H1 (cell line): ENCODE data around the gene ATP2A3. TPM values are rescaled to one million over a fixed set of nuclear protein-coding genes. Genes with fewer than 3 reads are reported as not detected.

Experiments
- CTCF ChIA-PET: fragments of 300-600 bp; sonication (Branson Sonifier 250); formaldehyde crosslinking; loops from one replicate; lab custom pipeline; 2021; ENCODE audit not compliant: partially characterized antibody; lab: Charles Lee
- POLR2A ChIA-PET: fragments of 300-600 bp; sonication (Branson Sonifier 250); formaldehyde crosslinking; loops from one replicate; lab custom pipeline; 2021; ENCODE audit warnings: inconsistent platforms; ENCODE audit not compliant: partially characterized antibody; lab: Charles Lee
- DNase-seq, 2 experiments: peaks; one replicate each; pipeline versions ENCODE4 v3.0.0 to v3.0.0-alpha.2; 2010 to 2022; ENCODE audit warnings: low spot score in 2 of 2, low read depth in 1 of 2, mixed read lengths in 1 of 2
- FAIRE-seq: peaks from 2 replicates; lab custom pipeline; 2011; peaks lifted over from hg19 to GRCh38; lab: Jason Lieb, UNC
- H2AFZ ChIP-seq: 2 replicates; pipeline ENCODE4 v1.8.1; 2012; ENCODE audit warnings: low read length, inconsistent platforms
- H2AK5ac ChIP-seq: 2 replicates; pipeline ENCODE4 v1.6.1; 2013; ENCODE audit warnings: low read depth, low read length
- H2BK120ac ChIP-seq: replicated peaks from 2 replicates; pipeline ENCODE3; 2013; ENCODE audit warnings: low read depth, low read length, inconsistent platforms
- H2BK12ac ChIP-seq: 2 replicates; pipeline ENCODE4 v1.6.1; 2013; ENCODE audit warnings: low read depth, low read length
- H2BK15ac ChIP-seq: 2 replicates; pipeline ENCODE4 v1.6.1; 2013; ENCODE audit warnings: low read length
- H2BK20ac ChIP-seq: 2 replicates; pipeline ENCODE4 v1.6.1; 2013; ENCODE audit warnings: low read length
- H2BK5ac ChIP-seq: 2 replicates; pipeline ENCODE4 v1.6.1; 2013; ENCODE audit warnings: low read depth, low read length
- H3K14ac ChIP-seq: 2 replicates; pipeline ENCODE4 v1.6.1; 2013; ENCODE audit warnings: inconsistent platforms; ENCODE audit not compliant: insufficient read length
- H3K18ac ChIP-seq: 2 replicates; pipeline ENCODE4 v1.6.1; 2013; ENCODE audit warnings: low read length; ENCODE audit errors: extremely low read depth
- H3K23ac ChIP-seq: 2 replicates; pipeline ENCODE4 v1.6.1; 2013; ENCODE audit warnings: inconsistent platforms; ENCODE audit not compliant: insufficient read length
- H3K23me2 ChIP-seq: 2 replicates; pipeline ENCODE4 v1.6.1; 2013; ENCODE audit warnings: low read depth, low read length
- H3K27ac ChIP-seq: 2 replicates; pipeline ENCODE4 v1.6.1; 2011; ENCODE audit warnings: low read depth, low read length, inconsistent platforms
- H3K27me3 ChIP-seq, 4 experiments: replicated peaks in 1 of 4; 1 replicate in 1 of 4; 2 replicates in 3 of 4; pipeline versions ENCODE4 v1.6.1 to v1.8.1; 2011 to 2013; ENCODE audit warnings: low read length in 3 of 4, mild to moderate bottlenecking in 3 of 4, inconsistent platforms in 2 of 4, mixed read lengths in 2 of 4, moderate library complexity in 1 of 4; ENCODE audit not compliant: control insufficient read depth in 3 of 4, insufficient read depth in 3 of 4; ENCODE audit errors: extremely low read depth in 1 of 4
- H3K36me3 ChIP-seq, 4 experiments: 2 replicates each; pipeline versions ENCODE4 v1.6.1 to v1.8.1; 2011 to 2013; ENCODE audit warnings: mild to moderate bottlenecking in 4 of 4, low read length in 3 of 4, moderate library complexity in 2 of 4, control low read depth in 1 of 4, inconsistent platforms in 1 of 4; ENCODE audit not compliant: insufficient read depth in 4 of 4, control insufficient read depth in 2 of 4
- H3K4ac ChIP-seq: replicated peaks from 2 replicates; pipeline ENCODE3; 2013; ENCODE audit warnings: low read length, low read depth, mixed read lengths, inconsistent platforms; ENCODE audit not compliant: insufficient read length
- H3K4me1 ChIP-seq, 4 experiments: replicated peaks in 1 of 4; 1 replicate in 1 of 4; 2 replicates in 3 of 4; pipeline versions ENCODE4 v1.6.1 to v1.8.1; 2011 to 2013; ENCODE audit warnings: low read length in 3 of 4, inconsistent platforms in 2 of 4, mixed read lengths in 1 of 4; ENCODE audit not compliant: insufficient read depth in 4 of 4, control insufficient read depth in 3 of 4
- H3K4me2 ChIP-seq, 2 experiments: 2 replicates each; pipeline versions ENCODE4 v1.6.1 to v1.8.1; 2011 to 2013; ENCODE audit warnings: low read depth in 2 of 2, low read length in 2 of 2, control low read depth in 1 of 2, inconsistent platforms in 1 of 2, mild to moderate bottlenecking in 1 of 2; ENCODE audit not compliant: insufficient read depth in 1 of 2
- H3K4me3 ChIP-seq, 4 experiments: fragments of 200-600, 300-600 bp in 1 of 4; sonication (generic), shearing (Covaris generic), sonication (Bioruptor Twin) in 1 of 4; 2 replicates each; pipeline versions ENCODE4 v1.5.1 to v1.8.1; 2011 to 2016; ENCODE audit warnings: low read length in 4 of 4, low read depth in 3 of 4, control low read depth in 2 of 4, inconsistent platforms in 2 of 4, mild to moderate bottlenecking in 2 of 4, mixed read lengths in 1 of 4, moderate library complexity in 1 of 4; ENCODE audit not compliant: insufficient read depth in 2 of 4; ENCODE audit errors: extremely low read depth in 1 of 4
- H3K56ac ChIP-seq: replicated peaks from 2 replicates; pipeline ENCODE3; 2013; ENCODE audit warnings: low read depth, mild to moderate bottlenecking, mixed read lengths, low read length, inconsistent platforms; ENCODE audit not compliant: insufficient read length
- H3K79me1 ChIP-seq: 2 replicates; pipeline ENCODE4 v1.6.1; 2013; ENCODE audit warnings: low read depth, low read length, control low read depth
- H3K79me2 ChIP-seq, 2 experiments: 2 replicates each; pipeline versions ENCODE4 v1.6.1 to v1.8.1; 2012 to 2013; ENCODE audit warnings: low read length in 2 of 2, mild to moderate bottlenecking in 2 of 2, inconsistent platforms in 1 of 2; ENCODE audit not compliant: insufficient read depth in 2 of 2, control insufficient read depth in 1 of 2
- H3K9ac ChIP-seq, 4 experiments: replicated peaks in 1 of 4; 1 replicate in 1 of 4; 2 replicates in 3 of 4; pipeline versions ENCODE4 v1.6.1 to v1.8.1; 2011 to 2013; ENCODE audit warnings: low read depth in 3 of 4, low read length in 3 of 4, control low read depth in 2 of 4, mild to moderate bottlenecking in 2 of 4, moderate library complexity in 2 of 4, inconsistent platforms in 1 of 4; ENCODE audit errors: extremely low read depth in 1 of 4
- H3K9me3 ChIP-seq, 2 experiments: 2 replicates each; pipeline versions ENCODE4 v1.6.1 to v1.8.1; 2012 to 2013; ENCODE audit warnings: mild to moderate bottlenecking in 2 of 2, moderate library complexity in 2 of 2, control low read depth in 1 of 2, inconsistent platforms in 1 of 2, low read depth in 1 of 2, low read length in 1 of 2, mixed read lengths in 1 of 2; ENCODE audit not compliant: insufficient read depth in 2 of 2
- H4K20me1 ChIP-seq, 2 experiments: replicated peaks in 1 of 2; 2 replicates each; pipeline versions ENCODE3 to v1.8.1; 2011 to 2013; ENCODE audit warnings: inconsistent platforms in 2 of 2, low read length in 2 of 2, mild to moderate bottlenecking in 1 of 2; ENCODE audit not compliant: insufficient read depth in 2 of 2, control insufficient read depth in 1 of 2
- H4K5ac ChIP-seq: 2 replicates; pipeline ENCODE4 v1.6.1; 2013; ENCODE audit warnings: low read length, low read depth, mixed read lengths, inconsistent platforms; ENCODE audit not compliant: insufficient read length
- H4K8ac ChIP-seq: 2 replicates; pipeline ENCODE4 v1.8.0; 2013; ENCODE audit warnings: mild to moderate bottlenecking, moderate library complexity, low read length, inconsistent platforms; ENCODE audit not compliant: insufficient read depth; ENCODE audit errors: extremely low read depth
- H4K91ac ChIP-seq: replicated peaks from 2 replicates; pipeline ENCODE3; 2013; ENCODE audit warnings: low read length, mixed read lengths, inconsistent platforms; ENCODE audit not compliant: insufficient read length
- EGR1 ChIP-seq: IDR thresholded peaks from 2 replicates; pipeline ENCODE4 v1.6.1; 2011; ENCODE audit warnings: low read depth, low read length, borderline replicate concordance
- NRF1 ChIP-seq: IDR thresholded peaks from 2 replicates; pipeline ENCODE4 v1.6.1; 2011; ENCODE audit warnings: mild to moderate bottlenecking, low read depth, low read length, improper control_type of control experiment
- WGBS, 2 experiments: shearing (Covaris generic) in 1 of 2; methylation state at CpG; one replicate each; pipeline versions ENCODE4 v1.1.6 to v1.1.7; 2013 to 2015; ENCODE audit warnings: low lambda C conversion rate in 2 of 2, mixed read lengths in 2 of 2, inconsistent platforms in 1 of 2, low coverage in 1 of 2, missing lambda C conversion rate in 1 of 2; ENCODE audit not compliant: insufficient replicate concordance in 2 of 2, insufficient coverage in 1 of 2, insufficient read length in 1 of 2; ENCODE audit errors: extremely low coverage in 1 of 2, missing lambda C conversion rate in 1 of 2; 5-methylcytosine and 5-hydroxymethylcytosine counted together
- polyA plus RNA-seq, 7 experiments: library from polyadenylated mRNA; depleted of rRNA in 3 of 7; stranded (reverse) in 5 of 7; unstranded in 2 of 7; fragments of >200 nt in 5 of 7; fragments of 200-250 nt in 2 of 7; gene quantifications; 1 replicate in 5 of 7; 2 replicates in 1 of 7; 4 replicates in 1 of 7; pipeline versions ENCODE4 v1.2.1 to v1.2.3, GENCODE V29; 2011 to 2013; ENCODE audit warnings: missing spikeins in 2 of 7, mixed read lengths in 2 of 7
- total RNA-seq: library from RNA; stranded (reverse); fragmentation: NEBNext Ultra II Directional; extraction: Animal tissue kit (Norgen Biotek cat#: 25700); gene quantifications from 2 replicates; pipeline ENCODE4 v1.2.1, GENCODE V29; 2021

ATP2A3 gene
- total and polyA plus RNA-seq, 2 of the 8 experiments (the other 6 are each of a cell fraction or from before 2014, with no cell fraction given), result 18.4 to 32.5 TPM

DNA sequence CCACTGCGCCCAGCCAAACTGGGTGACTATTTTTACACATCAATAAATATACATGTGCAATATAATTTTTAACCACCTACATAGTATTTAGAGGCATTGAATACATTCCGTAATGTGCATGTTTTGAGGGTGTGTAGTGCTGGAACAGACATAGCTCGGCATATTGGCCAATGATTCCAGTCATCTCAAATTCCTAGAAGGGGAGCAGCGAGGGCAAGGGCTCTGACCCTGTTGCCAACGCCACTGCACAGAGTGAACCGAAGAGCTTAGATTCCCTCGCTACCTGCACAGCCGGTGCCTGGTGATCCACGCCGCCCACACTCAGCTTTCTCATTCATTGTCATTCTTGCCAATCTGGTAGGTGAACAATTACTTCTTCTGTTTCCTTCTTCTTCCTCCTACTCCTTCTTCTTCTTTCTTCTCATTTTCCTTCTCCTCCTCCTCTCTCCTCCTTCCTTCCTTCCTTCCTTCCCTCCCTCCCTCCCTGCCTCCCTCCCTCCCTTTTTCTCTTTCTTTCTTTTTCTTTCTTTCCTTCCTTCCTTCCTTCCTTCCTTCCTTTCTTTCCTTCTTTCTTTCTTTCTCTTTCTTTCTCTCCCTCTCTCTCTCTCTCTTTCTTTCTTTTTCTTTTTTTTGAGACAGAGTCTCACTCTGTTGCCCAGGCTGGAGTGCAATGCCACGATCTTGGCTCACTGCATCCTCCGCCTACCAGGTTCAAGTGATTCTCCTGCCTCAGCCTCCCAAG is 26.3 kb upstream of the ATP2A3 start:
- no peak overlapping the region for H3K18ac ChIP-seq
- H4K5ac ChIP-seq, result no peak overlapping the region
- H2AFZ ChIP-seq, result no peak overlapping the region
- H2BK5ac ChIP-seq, result no peak overlapping the region
- no peaks in the 10 kb centered on the region for H4K20me1 ChIP-seq
- H3K4me2 ChIP-seq, result no peak overlapping the region
- H2BK15ac ChIP-seq, result no peak overlapping the region
- WGBS, 2 experiments, result 90% methylated on average over 12 of the region's 12 CpGs; no CpG with 5 or more reads in 1 of the 2 experiments
- H3K4me1 ChIP-seq, result peaks cover 0 to 1% (median 0%) of the 10 kb centered on the region in 4 experiments; a peak in 2 of 7 replicates
- no peak overlapping the region for H3K56ac ChIP-seq
- H4K91ac ChIP-seq, result no peak overlapping the region
- H4K8ac ChIP-seq, result no peak overlapping the region; the same call in 1 of the 2 replicates
- no peak overlapping the region for H3K27ac ChIP-seq
- FAIRE-seq (no peak), DNase-seq (no peak)
- no peaks in the 10 kb centered on the region for H3K79me1 ChIP-seq
- no peak overlapping the region for H2AK5ac ChIP-seq
- no peaks in the 10 kb centered on the region for H3K23me2 ChIP-seq
- H3K9me3 ChIP-seq, result no peaks in the 10 kb centered on the region
- no peak overlapping the region for H2BK120ac ChIP-seq
- H3K36me3 ChIP-seq, result no peaks in the 10 kb centered on the region
- TF ChIP-seq EGR1 (peak; percentile 18; the same call in 1 of the 2 replicates), NRF1 (no peak)
- CTCF ChIA-PET, result interaction anchor here (0.7 to 1.9 kb wide), 7 partner anchors 10 to 255 kb away, joined by 3 to 8 read pairs (median 5); no protein-coding TSS in a partner anchor
- no peak overlapping the region for H3K14ac ChIP-seq
- no peaks in the 10 kb centered on the region for H3K27me3 ChIP-seq
- no peak overlapping the region for H2BK12ac ChIP-seq
- H3K9ac ChIP-seq, result no peak overlapping the region
- no peak overlapping the region for H3K4ac ChIP-seq
- no peak overlapping the region for H3K23ac ChIP-seq
- no peaks in the 10 kb centered on the region for H3K79me2 ChIP-seq
- H3K4me3 ChIP-seq, result no peak overlapping the region
- H2BK20ac ChIP-seq, result no peak overlapping the region
- POLR2A ChIA-PET, result no interaction called here
